GM19438 (cell line): ENCODE data around the gene TSR3.

ENCODE experiments used
- ATAC-seq: cut with Tn5 transposase; IDR thresholded peaks from one replicate; pipeline ENCODE4 v1.9.1; 2021; ENCODE audit warnings: low read depth; ENCODE audit not compliant: unreplicated experiment

The TSR3 gene

DNA sequence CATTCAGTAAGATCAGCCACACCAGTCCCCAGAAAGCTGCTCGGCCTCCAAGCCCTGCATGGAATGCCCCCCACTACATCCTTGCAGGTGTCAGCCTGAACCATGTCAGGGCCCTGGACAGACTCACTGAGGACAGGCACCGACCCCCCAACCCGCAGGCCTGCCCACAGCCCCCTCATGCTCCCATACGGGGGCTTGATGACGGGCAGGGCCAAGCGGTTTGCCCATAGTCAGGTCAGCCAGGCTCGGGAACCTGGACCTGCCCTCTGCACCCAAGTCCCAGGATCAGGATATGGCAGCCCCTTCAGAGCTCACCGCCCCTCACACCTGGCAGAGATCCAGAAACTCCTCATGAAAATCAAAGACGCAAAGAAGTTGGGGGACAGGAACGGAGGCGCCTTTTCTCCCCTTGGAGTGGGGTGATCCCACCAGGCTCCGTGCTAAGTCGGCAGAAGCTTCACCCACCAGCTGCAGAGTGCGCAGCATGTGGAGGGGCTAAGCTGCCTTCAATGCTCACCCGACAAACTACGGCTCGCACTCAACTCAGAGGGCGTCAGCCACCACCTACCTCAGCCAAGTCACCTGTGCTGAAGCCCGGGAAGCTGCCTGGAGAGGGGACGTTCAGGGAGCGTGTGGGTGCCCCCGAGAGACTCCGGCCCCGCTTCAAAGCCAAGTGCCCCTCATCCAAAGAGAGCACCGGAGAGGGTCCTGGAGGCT is 26.6 kb upstream of the TSR3 start:
- no peak for ATAC-seq

DNA sequence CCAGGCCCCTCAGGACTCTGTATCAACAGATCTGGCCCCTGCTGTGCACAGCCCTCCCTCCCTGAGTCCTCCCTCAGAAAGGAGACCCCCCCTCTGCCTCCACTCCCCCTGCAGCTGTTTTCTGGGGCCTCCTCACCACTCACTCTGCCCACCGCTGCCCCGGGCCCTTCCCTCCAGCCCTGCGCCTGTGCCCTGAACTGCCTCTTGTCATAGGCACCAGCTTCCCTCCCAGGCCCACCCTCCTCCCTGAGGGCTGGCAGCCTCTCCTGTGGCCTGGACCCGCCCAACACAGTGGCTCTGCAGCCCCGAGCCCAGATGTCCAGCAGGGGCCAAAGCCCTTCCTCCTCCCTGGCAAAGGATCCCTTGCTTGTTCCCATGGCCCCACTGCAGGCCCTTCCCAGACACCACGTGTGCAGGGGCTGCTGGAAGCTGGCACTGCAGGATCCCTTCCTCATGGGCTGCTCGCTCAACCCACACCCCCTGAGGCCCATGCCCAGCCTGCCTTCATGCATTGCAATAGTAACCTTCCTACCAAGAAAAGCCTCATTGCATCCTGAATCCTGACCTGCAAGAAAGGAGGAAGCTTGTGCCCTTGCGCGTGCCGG is 25.8 kb upstream of the TSR3 start:
- ATAC-seq, result no peak

GRCh38 chr16:1375741-1376410 is 24.2 kb upstream of the TSR3 start:
- ATAC-seq, result no peak

GRCh38 chr16:1375298-1375640 is 23.6 kb upstream of the TSR3 start:
- no peak for ATAC-seq

DNA sequence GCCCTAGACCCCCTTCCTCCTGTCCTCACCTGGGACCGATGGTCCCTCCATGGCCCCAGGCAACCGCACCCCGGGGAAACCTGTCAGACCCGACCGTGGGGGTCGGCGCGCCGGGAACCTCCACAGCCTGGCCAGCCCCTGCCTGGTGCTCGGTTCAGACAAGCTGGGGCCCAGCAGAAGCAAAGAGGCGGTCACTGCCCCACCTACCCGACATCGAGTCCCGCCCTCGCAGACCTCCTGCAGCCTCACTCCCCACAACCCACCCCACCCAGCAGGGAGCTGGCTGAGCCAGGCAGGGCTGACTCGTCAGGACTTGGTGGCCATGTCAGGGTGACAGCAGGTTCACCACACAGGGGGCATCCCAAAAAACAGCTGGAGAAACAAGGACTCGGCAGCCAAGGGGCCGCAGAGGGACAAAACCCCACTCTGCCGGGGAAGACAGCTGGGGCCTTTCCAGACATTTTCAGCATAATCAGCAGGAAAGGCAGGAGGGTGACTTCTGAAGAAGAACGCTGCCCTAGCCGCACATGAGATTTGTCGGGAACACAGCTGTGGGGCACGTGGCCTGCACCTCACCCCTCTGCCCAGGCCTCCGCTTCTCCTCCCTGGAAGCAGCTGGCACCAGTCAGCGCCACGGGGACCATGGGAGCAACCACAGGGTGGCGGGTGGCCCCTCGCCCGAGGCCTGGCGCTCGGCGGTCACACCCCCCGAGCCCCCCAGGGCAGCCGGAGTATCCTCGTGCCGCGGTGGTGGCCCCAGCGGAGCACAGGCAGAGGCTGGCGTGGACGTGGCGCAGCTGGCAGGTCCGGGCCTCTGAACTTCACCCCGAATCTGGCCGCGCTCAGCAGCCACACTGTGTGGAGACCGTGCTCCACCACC is 23.0 kb upstream of the TSR3 start:
- ATAC-seq, result no peak

- ATAC-seq, result no peak
Observed at GRCh38 chr16:1372292-1372950, 20.7 kb upstream of the TSR3 start.

- no peak for ATAC-seq
Observed at GRCh38 chr16:1371054-1371978, 19.6 kb upstream of the TSR3 start.

DNA sequence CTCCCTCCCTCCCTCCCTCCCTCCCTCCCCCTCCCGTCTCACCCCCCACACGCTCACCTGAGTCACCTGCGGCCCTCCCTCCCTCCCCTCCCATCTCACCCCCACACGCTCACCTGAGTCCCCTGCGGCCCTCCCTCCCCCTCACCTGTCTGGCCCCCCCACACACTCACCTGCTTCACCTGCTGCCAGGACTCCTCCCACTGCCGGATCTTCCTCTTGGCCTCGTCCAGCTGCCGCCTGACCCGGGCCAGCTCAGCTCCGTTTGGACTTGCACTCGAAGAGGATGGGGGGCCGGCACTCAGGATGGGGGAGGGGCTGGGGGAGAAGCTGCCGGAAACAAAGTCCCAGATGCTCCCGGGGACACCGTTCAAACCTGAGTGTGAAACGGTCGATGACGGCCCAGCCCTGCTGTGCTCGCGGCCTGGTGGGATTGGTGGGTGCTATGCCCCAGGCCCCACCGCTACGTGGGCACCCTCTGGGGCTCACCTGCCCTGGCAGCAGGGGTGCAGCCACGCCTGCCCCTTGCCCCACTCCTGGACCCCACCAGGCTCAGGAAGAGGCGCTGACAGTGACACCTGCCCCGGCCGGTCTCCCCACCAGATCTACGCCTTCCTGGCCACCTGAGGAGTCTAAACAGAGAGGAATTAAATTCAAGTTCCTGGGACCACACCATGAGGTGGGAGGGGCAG is 16.0 kb upstream of the TSR3 start:
- ATAC-seq, result no peak

- no peak for ATAC-seq
Observed at GRCh38 chr16:1366712-1367299, 15.1 kb upstream of the TSR3 start.

DNA sequence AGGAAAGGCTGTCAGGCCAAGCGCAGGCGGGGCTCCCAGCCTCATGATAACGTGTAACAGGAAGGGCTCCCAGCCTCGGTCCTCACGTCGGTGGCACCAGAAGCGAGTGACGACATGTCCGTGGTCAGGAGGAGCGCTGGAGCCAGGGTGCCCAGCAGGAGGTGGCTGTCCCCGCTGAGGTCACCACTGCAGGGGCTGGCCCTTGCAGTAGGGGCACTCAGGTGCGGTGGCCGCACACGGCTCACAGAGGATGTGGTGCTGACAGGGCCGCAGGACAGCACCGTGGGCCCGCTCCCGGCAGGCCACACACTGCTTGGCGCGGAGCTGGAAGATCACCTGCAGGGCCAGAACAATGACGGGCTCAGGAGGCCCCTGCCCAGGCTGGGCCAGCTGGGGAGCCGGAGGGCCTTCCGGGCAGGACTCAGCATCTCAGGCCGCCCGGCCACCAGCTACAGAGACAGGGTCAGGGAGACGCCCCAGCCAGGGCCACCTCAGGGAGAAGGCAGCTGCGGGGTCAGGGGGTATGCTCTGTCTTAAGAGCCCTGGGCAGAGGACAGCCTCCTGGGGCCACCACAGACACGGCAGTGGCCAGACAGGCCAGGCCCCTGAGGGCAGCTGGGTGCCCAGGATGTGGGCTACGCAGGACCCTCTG is 14.5 kb upstream of the TSR3 start:
- ATAC-seq, result no peak

GRCh38 chr16:1364510-1364909 is 12.8 kb upstream of the TSR3 start:
- no peak for ATAC-seq

DNA sequence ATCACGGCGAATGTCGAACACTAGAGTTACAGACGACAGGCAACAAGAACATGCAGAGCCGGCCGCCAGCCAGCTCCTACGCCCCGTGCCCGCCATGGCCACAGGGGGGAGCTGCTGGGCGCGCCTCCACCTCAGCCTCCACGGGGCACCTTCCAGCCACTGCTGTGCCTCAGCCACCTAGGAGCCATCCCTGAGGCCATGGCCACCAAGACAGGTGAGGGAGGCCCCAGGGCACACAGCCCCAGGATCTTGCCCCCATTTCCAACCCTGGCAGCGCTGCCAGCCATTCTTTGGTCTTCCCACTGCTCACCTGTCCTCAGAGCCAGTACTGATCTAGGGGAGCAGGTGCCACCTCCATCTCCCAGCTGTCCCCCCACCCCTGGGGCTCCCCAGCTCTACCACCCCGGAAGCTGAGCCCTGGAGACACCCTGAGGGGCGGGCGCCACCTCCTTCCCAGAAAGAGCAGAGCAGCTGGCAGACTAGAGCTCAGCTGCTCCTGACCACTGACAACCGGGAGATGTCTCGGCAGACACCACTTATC is 11.9 kb upstream of the TSR3 start:
- ATAC-seq, result no peak

- no peak for ATAC-seq
Observed at GRCh38 chr16:1362807-1363206, 11.1 kb upstream of the TSR3 start.

GRCh38 chr16:1361685-1362360 is 10.1 kb upstream of the TSR3 start:
- no peak for ATAC-seq

DNA sequence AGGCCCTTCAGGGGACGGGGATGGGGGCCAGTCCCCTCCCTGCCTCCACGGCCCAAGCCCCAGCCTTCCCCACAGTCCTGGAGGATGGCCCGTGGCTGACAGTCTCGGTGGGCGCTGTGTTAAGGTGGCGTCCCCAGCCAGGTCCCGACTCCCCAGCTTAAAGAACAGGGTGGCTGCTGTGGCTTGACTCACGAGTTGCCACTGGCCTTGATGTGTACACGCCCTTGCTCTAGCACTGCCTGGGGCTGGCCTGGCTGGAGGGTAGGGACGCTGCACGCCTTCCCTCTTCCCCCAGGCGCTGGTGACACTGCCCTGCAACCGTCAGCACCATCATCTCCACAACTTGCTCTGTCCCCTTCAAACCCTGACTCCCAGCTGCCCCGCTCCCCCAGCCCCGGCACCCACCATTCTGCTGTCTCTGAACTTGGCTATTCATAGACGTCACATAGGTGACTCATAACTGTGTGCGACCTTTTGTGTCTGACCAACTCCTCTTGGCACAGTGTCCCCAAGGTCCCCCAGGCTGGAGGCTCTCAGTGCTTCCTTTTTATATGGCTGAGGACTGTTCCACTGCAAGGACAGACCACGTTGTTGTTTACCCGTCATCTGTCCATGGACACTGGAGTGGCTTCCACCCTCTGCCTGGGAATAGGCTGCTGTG is 6.4 kb upstream of the TSR3 start:
- ATAC-seq, result no peak

GRCh38 chr16:1356061-1356900 is 4.6 kb upstream of the TSR3 start:
- ATAC-seq, result no peak
